H9 (cell line): Measurements from ENCODE around the gene RRP1B. TPM values are rescaled to one million over a fixed set of nuclear protein-coding genes. Genes with fewer than 3 reads are reported as not detected.

Source experiments
- DNase-seq: peaks from one replicate; pipeline ENCODE4 v3.0.0-alpha.2; 2017
- H2AFZ ChIP-seq: one replicate; pipeline ENCODE4 v1.6.1; 2013; ENCODE audit warnings: mild to moderate bottlenecking, low read length, control low read depth, moderate library complexity
- H2AK5ac ChIP-seq: 2 replicates; pipeline ENCODE4 v1.6.1; 2013; ENCODE audit warnings: low read length, control low read depth, mixed read lengths; ENCODE audit not compliant: insufficient read length
- H2BK120ac ChIP-seq: one replicate; pipeline ENCODE4 v1.6.1; 2013; ENCODE audit warnings: low read depth, mild to moderate bottlenecking, low read length, control low read depth, inconsistent platforms; ENCODE audit not compliant: poor library complexity, severe bottlenecking
- H2BK12ac ChIP-seq: 2 replicates; pipeline ENCODE4 v1.6.1; 2013; ENCODE audit warnings: low read length, control low read depth, mixed read lengths, low read depth; ENCODE audit not compliant: insufficient read length
- H2BK15ac ChIP-seq: 2 replicates; pipeline ENCODE4 v1.6.1; 2013; ENCODE audit warnings: low read depth, low read length, control low read depth
- H2BK20ac ChIP-seq: one replicate; pipeline ENCODE4 v1.6.1; 2013; ENCODE audit warnings: low read depth, mild to moderate bottlenecking, low read length, control low read depth, inconsistent platforms; ENCODE audit not compliant: poor library complexity, severe bottlenecking
- H2BK5ac ChIP-seq: 2 replicates; pipeline ENCODE4 v1.6.1; 2013; ENCODE audit warnings: low read length, control low read depth, mixed read lengths; ENCODE audit not compliant: insufficient read length
- H3K14ac ChIP-seq: 2 replicates; pipeline ENCODE4 v1.6.1; 2013; ENCODE audit warnings: low read length, control low read depth; ENCODE audit not compliant: insufficient read depth
- H3K18ac ChIP-seq: 2 replicates; pipeline ENCODE4 v1.6.1; 2013; ENCODE audit warnings: low read depth, mild to moderate bottlenecking, mixed read lengths, low read length, control low read depth; ENCODE audit not compliant: insufficient read length
- H3K23ac ChIP-seq: 2 replicates; pipeline ENCODE4 v1.6.1; 2013; ENCODE audit warnings: low read length, control low read depth, mixed read lengths, low read depth; ENCODE audit not compliant: insufficient read length
- H3K23me2 ChIP-seq: 2 replicates; pipeline ENCODE4 v1.6.1; 2013; ENCODE audit warnings: low read depth, mild to moderate bottlenecking, mixed read lengths, low read length, control low read depth; ENCODE audit not compliant: insufficient read length, poor library complexity, severe bottlenecking
- H3K27ac ChIP-seq: 2 replicates; pipeline ENCODE4 v1.5.1; 2013; ENCODE audit warnings: low read length, control low read depth, mixed read lengths, low read depth; ENCODE audit not compliant: insufficient read length
- H3K27me3 ChIP-seq: 2 replicates; pipeline ENCODE4 v1.6.1; 2013; ENCODE audit warnings: low read length, control low read depth, inconsistent platforms; ENCODE audit not compliant: insufficient read depth
- H3K4ac ChIP-seq: 2 replicates; pipeline ENCODE4 v1.6.1; 2013; ENCODE audit warnings: low read depth, mild to moderate bottlenecking, control low read depth, inconsistent platforms, low read length, moderate library complexity
- H3K4me1 ChIP-seq: 2 replicates; pipeline ENCODE4 v1.6.1; 2013; ENCODE audit warnings: low read length, control low read depth, inconsistent platforms; ENCODE audit not compliant: insufficient read depth
- H3K4me2 ChIP-seq: 2 replicates; pipeline ENCODE4 v1.6.1; 2013; ENCODE audit warnings: low read length, control low read depth, mixed read lengths; ENCODE audit not compliant: insufficient read length, insufficient read depth
- H3K56ac ChIP-seq: 2 replicates; pipeline ENCODE4 v1.6.1; 2013; ENCODE audit warnings: low read depth, mild to moderate bottlenecking, mixed read lengths, low read length, control low read depth; ENCODE audit not compliant: insufficient read length
- H3K79me1 ChIP-seq: 2 replicates; pipeline ENCODE4 v1.6.1; 2013; ENCODE audit warnings: low read depth, mild to moderate bottlenecking, moderate library complexity, low read length, control low read depth, inconsistent platforms; ENCODE audit not compliant: insufficient read depth, poor library complexity, severe bottlenecking
- H3K79me2 ChIP-seq: 2 replicates; pipeline ENCODE4 v1.6.1; 2013; ENCODE audit warnings: low read length, control low read depth, inconsistent platforms; ENCODE audit not compliant: insufficient read depth
- H3K9ac ChIP-seq: 2 replicates; pipeline ENCODE4 v1.6.1; 2013; ENCODE audit warnings: low read length, control low read depth, mixed read lengths; ENCODE audit not compliant: insufficient read length; ENCODE audit errors: extremely low read depth
- H3K9me3 ChIP-seq: one replicate; pipeline ENCODE4 v1.6.1; 2013; ENCODE audit warnings: low read depth, low read length, inconsistent platforms; ENCODE audit not compliant: control insufficient read depth
- H3T11ph ChIP-seq: one replicate; pipeline ENCODE4 v1.6.1; 2013; ENCODE audit warnings: mild to moderate bottlenecking, low read length, control low read depth, inconsistent platforms
- H4K20me1 ChIP-seq: one replicate; pipeline ENCODE4 v1.6.1; 2013; ENCODE audit not compliant: control insufficient read depth, insufficient read length, insufficient read depth
- H4K5ac ChIP-seq: 2 replicates; pipeline ENCODE4 v1.6.1; 2013; ENCODE audit warnings: low read depth, mild to moderate bottlenecking, mixed read lengths, low read length, control low read depth; ENCODE audit not compliant: insufficient read length
- H4K8ac ChIP-seq: replicated peaks from 2 replicates; pipeline ENCODE4 v1.6.1; 2013; ENCODE audit warnings: low read length, control low read depth, mixed read lengths, low read depth; ENCODE audit not compliant: insufficient read length
- H4K91ac ChIP-seq: 2 replicates; pipeline ENCODE4 v1.6.1; 2013; ENCODE audit warnings: low read depth, mild to moderate bottlenecking, moderate library complexity, mixed read lengths, low read length, control low read depth; ENCODE audit not compliant: insufficient read length
- H3K27ac Mint-ChIP-seq, 3 experiments: 2 replicates in 2 of 3; 3 replicates in 1 of 3; pipeline ENCODE4 v1.8.0; 2020 to 2021; ENCODE audit warnings: mixed read lengths in 3 of 3, mild to moderate bottlenecking in 1 of 3, moderate library complexity in 1 of 3
- H3K27me3 Mint-ChIP-seq: 2 replicates; pipeline ENCODE4 v1.8.0; 2021; ENCODE audit warnings: low read depth, mild to moderate bottlenecking, moderate library complexity, mixed read lengths
- H3K36me3 Mint-ChIP-seq, 3 experiments: 2 replicates in 2 of 3; 3 replicates in 1 of 3; pipeline ENCODE4 v1.8.0; 2020 to 2021; ENCODE audit warnings: low read depth in 3 of 3, mixed read lengths in 3 of 3; ENCODE audit not compliant: insufficient read depth in 1 of 3
- H3K4me1 Mint-ChIP-seq, 2 experiments: 2 replicates each; pipeline ENCODE4 v1.8.0; 2020; ENCODE audit warnings: mixed read lengths in 2 of 2
- H3K4me3 Mint-ChIP-seq, 2 experiments: 2 replicates in 1 of 2; 3 replicates in 1 of 2; pipeline ENCODE4 v1.8.0; 2020 to 2021; ENCODE audit warnings: mild to moderate bottlenecking in 2 of 2, mixed read lengths in 2 of 2, moderate library complexity in 1 of 2
- H3K9me3 Mint-ChIP-seq, 2 experiments: 2 replicates in 1 of 2; 3 replicates in 1 of 2; pipeline ENCODE4 v1.8.0; 2020; ENCODE audit warnings: mild to moderate bottlenecking in 2 of 2, mixed read lengths in 2 of 2, moderate library complexity in 1 of 2
- WGBS: extraction: QIAGEN DNeasy Blood & Tissue Kit; methylation state at CpG from one replicate; pipeline ENCODE4 v1.1.7; 2013; ENCODE audit warnings: missing lambda C conversion rate, low lambda C conversion rate, mixed read lengths; ENCODE audit not compliant: insufficient read length; ENCODE audit errors: extremely low coverage; 5-methylcytosine and 5-hydroxymethylcytosine counted together
- total RNA-seq: library from RNA; stranded (reverse); gene quantifications from 2 replicates; pipeline ENCODE4 v1.2.1, GENCODE V29; 2021
- TF ChIP-seq, protein P1 (sequence below): fragments of 200-600 bp; sonication (generic); conservative IDR thresholded peaks from 3 replicates; pipeline ENCODE4 v1.8.0; 2021; ENCODE audit warnings: antibody characterized with exemption, mild to moderate bottlenecking

RRP1B gene
- total RNA-seq, 1 experiment from 2014 or later = 96.6 TPM

GRCh38 chr21:43733060-43733459, 73.7 kb downstream of the RRP1B start:
- Histone ChIP-seq H3K9me3 (no peaks in the 10 kb centered on the region), H3T11ph (no peak overlapping the region), H3K4me1 (no peaks in the 10 kb centered on the region), H3K9ac (no peak overlapping the region), H3K27me3 (no peaks in the 10 kb centered on the region), H2BK5ac (no peak overlapping the region), H4K20me1 (no peaks in the 10 kb centered on the region), H3K23ac (no peak overlapping the region), H2BK20ac (no peak overlapping the region), H4K91ac (no peak overlapping the region), H4K5ac (no peak overlapping the region), H3K4me2 (no peak overlapping the region), H3K14ac (no peak overlapping the region), H3K27ac (no peak overlapping the region), H3K23me2 (peaks cover 9% of the 10 kb centered on the region), H2BK120ac (no peak overlapping the region), H3K79me2 (peaks cover 3% of the 10 kb centered on the region; the same call in 1 of the 2 replicates), H2BK12ac (no peak overlapping the region), H3K18ac (no peak overlapping the region), H2BK15ac (no peak overlapping the region), H2AFZ (no peak overlapping the region), H3K4ac (no peak overlapping the region), H3K79me1 (peaks cover 5% of the 10 kb centered on the region), H2AK5ac (no peak overlapping the region), H3K56ac (no peak overlapping the region), H4K8ac (no peak overlapping the region)
- DNase-seq = no peak
- Mint-ChIP-seq H3K27me3 (no peaks in the 10 kb centered on the region), H3K9me3 (no peaks in the 10 kb centered on the region), H3K36me3 (peaks cover 0 to 15% (median 0%) of the 10 kb centered on the region in 3 experiments; a peak in 3 of 7 replicates), H3K4me3 (no peak overlapping the region), H3K27ac (peak overlapping the region in 1 of 3 experiments; percentile 62; a peak in 1 of 7 replicates), H3K4me1 (peaks cover 17 to 18% of the 10 kb centered on the region in 2 experiments)
- TF ChIP-seq, protein P1, sequence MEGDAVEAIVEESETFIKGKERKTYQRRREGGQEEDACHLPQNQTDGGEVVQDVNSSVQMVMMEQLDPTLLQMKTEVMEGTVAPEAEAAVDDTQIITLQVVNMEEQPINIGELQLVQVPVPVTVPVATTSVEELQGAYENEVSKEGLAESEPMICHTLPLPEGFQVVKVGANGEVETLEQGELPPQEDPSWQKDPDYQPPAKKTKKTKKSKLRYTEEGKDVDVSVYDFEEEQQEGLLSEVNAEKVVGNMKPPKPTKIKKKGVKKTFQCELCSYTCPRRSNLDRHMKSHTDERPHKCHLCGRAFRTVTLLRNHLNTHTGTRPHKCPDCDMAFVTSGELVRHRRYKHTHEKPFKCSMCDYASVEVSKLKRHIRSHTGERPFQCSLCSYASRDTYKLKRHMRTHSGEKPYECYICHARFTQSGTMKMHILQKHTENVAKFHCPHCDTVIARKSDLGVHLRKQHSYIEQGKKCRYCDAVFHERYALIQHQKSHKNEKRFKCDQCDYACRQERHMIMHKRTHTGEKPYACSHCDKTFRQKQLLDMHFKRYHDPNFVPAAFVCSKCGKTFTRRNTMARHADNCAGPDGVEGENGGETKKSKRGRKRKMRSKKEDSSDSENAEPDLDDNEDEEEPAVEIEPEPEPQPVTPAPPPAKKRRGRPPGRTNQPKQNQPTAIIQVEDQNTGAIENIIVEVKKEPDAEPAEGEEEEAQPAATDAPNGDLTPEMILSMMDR = no peak
- WGBS = no CpG with 5 or more reads among the region's 10 CpGs
